ENCODE measurements around the gene APOC1. TPM values are rescaled to one million over a fixed set of nuclear protein-coding genes. Genes with fewer than 3 reads are reported as not detected.

Gene APOC1
- total RNA-seq, 1 experiment from 2014 or later: 31.1 TPM

DNA sequence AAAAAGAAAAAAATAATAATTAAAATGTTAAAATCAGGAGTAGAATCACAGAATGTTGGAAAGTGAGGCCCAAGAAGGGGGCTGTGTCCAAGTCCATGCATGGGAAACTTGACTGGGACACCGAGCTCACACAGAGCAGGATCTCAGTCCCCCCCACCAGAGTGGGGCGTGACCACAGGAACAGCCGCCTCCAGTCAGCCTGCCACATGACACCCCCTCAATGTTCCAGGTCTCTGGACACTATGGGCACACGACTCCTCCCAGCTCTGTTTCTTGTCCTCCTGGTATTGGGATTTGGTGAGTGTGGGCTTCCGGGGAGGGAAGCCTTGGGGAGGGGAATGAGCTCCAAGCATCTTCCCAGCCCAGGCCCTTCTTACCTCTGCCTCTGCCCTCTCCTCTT, 33.8 kb downstream of the APOC1 start:
- H3F3A ChIP-seq (ENCODE audit: insufficient read depth, low read depth): peaks cover 14% of the 10 kb centered on the region; the same call in 1 of the 2 replicates
- CTCF ChIA-PET: no interaction called here
- no peak for DNase-seq
- no peak overlapping the region for H3K27ac ChIP-seq
- H3K9me3 ChIP-seq (ENCODE audit: insufficient read depth, low read depth): no peaks in the 10 kb centered on the region
- no peaks in the 10 kb centered on the region for H3K27me3 ChIP-seq (ENCODE audit: insufficient read depth, low read depth)
- intact Hi-C loops (cut with micrococcal nuclease; ENCODE audit: unreplicated experiment): no loop called here
- TF ChIP-seq EZH2 (IDR thresholded peaks at IDR 0.05; ENCODE audit: low read depth): no peak
- TF ChIP-seq, protein P1, sequence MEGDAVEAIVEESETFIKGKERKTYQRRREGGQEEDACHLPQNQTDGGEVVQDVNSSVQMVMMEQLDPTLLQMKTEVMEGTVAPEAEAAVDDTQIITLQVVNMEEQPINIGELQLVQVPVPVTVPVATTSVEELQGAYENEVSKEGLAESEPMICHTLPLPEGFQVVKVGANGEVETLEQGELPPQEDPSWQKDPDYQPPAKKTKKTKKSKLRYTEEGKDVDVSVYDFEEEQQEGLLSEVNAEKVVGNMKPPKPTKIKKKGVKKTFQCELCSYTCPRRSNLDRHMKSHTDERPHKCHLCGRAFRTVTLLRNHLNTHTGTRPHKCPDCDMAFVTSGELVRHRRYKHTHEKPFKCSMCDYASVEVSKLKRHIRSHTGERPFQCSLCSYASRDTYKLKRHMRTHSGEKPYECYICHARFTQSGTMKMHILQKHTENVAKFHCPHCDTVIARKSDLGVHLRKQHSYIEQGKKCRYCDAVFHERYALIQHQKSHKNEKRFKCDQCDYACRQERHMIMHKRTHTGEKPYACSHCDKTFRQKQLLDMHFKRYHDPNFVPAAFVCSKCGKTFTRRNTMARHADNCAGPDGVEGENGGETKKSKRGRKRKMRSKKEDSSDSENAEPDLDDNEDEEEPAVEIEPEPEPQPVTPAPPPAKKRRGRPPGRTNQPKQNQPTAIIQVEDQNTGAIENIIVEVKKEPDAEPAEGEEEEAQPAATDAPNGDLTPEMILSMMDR (conservative IDR thresholded peaks at IDR 0.05): no peak
- H3K36me3 ChIP-seq (ENCODE audit: low read depth): no peaks in the 10 kb centered on the region
- no peaks in the 10 kb centered on the region for H3K4me1 ChIP-seq (replicated peaks; ENCODE audit: insufficient read depth)
- H3K4me3 ChIP-seq: no peak overlapping the region
- H3K4me2 ChIP-seq: no peak overlapping the region
- H2AFZ ChIP-seq: no peak overlapping the region
- H3K9me2 ChIP-seq (ENCODE audit: insufficient read depth): no peaks in the 10 kb centered on the region
- POLR2A ChIA-PET (ENCODE audit: unreplicated experiment): no interaction called here
- no TSS peak for BruUV-seq (replicated peaks)
- H4K20me1 ChIP-seq (ENCODE audit: insufficient read depth): 0 out of 2 replicates have a peak, but pooled peaks cover 3% of the 10 kb centered on the region
- no peaks in the 10 kb centered on the region for H3K79me2 ChIP-seq (ENCODE audit: low read depth)

DNA sequence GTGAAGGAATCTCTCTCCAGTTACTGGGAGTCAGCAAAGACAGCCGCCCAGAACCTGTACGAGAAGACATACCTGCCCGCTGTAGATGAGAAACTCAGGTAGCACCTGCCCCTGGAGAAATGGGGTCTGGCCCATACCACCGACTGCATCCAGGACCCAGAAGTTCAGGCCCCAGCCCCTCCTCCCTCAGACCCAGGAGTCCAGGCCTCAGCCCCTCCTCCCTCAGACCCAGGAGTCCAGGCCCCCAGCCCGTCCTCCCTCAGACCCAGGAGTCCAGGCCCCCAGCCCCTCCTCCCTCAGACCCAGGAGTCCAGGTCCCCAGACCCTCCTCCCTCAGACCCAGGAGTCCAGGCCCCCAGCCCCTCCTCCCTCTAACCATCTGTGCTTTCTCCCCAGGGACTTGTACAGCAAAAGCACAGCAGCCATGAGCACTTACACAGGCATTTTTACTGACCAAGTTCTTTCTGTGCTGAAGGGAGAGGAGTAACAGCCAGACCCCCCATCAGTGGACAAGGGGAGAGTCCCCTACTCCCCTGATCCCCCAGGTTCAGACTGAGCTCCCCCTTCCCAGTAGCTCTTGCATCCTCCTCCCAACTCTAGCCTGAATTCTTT, 34.5 kb downstream of the APOC1 start:
- H3K27ac ChIP-seq: no peak overlapping the region
- no TSS peak for BruUV-seq (replicated peaks)
- CTCF ChIA-PET: no interaction called here
- POLR2A ChIA-PET (ENCODE audit: unreplicated experiment): no interaction called here
- H3K4me1 ChIP-seq (replicated peaks; ENCODE audit: insufficient read depth): 0 out of 2 replicates have a peak, but pooled peaks cover 5% of the 10 kb centered on the region
- DNase-seq: no peak
- 0 out of 2 replicates have a peak, but pooled peaks cover 3% of the 10 kb centered on the region for H4K20me1 ChIP-seq (ENCODE audit: insufficient read depth)
- intact Hi-C loops (cut with micrococcal nuclease; ENCODE audit: unreplicated experiment): no loop called here
- TF ChIP-seq EZH2 (IDR thresholded peaks at IDR 0.05; ENCODE audit: low read depth): no peak
- TF ChIP-seq, protein P1 (conservative IDR thresholded peaks at IDR 0.05): no peak
- no peak overlapping the region for H3K4me3 ChIP-seq
- no peaks in the 10 kb centered on the region for H3K9me3 ChIP-seq (ENCODE audit: insufficient read depth, low read depth)
- H3K4me2 ChIP-seq: no peak overlapping the region
- H3K36me3 ChIP-seq (ENCODE audit: low read depth): no peaks in the 10 kb centered on the region
- no peaks in the 10 kb centered on the region for H3K27me3 ChIP-seq (ENCODE audit: insufficient read depth, low read depth)
- H3K79me2 ChIP-seq (ENCODE audit: low read depth): peaks cover 6% of the 10 kb centered on the region
- peaks cover 14% of the 10 kb centered on the region; the same call in 1 of the 2 replicates for H3F3A ChIP-seq (ENCODE audit: insufficient read depth, low read depth)
- no peaks in the 10 kb centered on the region for H3K9me2 ChIP-seq (ENCODE audit: insufficient read depth)
- H2AFZ ChIP-seq: no peak overlapping the region

DNA sequence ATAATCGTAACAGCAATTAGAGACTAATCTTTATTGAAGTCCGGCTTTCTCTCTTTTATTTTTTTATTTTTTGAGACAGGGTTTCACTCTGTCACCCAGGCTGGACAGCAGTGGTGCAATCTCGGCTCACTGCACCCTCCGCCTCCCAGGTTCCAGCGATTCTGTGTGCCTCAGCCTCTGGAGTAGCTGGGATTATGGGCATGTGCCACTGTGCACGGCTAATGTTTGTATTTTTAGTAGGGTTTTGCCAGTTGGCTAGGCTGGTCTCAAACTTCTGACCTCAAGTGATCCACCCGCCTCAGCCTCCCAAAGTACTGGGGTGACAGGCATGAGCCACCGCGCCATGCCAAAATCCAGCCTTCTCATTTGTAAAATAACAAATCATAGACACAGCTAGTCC, 35.1 kb downstream of the APOC1 start:
- H3K27me3 ChIP-seq (ENCODE audit: insufficient read depth, low read depth): no peaks in the 10 kb centered on the region
- H2AFZ ChIP-seq: no peak overlapping the region
- no peak overlapping the region for H3K27ac ChIP-seq
- H4K20me1 ChIP-seq (ENCODE audit: insufficient read depth): 0 out of 2 replicates have a peak, but pooled peaks cover 3% of the 10 kb centered on the region
- intact Hi-C loops (cut with micrococcal nuclease; ENCODE audit: unreplicated experiment): no loop called here
- H3F3A ChIP-seq (ENCODE audit: insufficient read depth, low read depth): peaks cover 18% of the 10 kb centered on the region; the same call in 1 of the 2 replicates
- no peaks in the 10 kb centered on the region for H3K36me3 ChIP-seq (ENCODE audit: low read depth)
- H3K4me3 ChIP-seq: no peak overlapping the region
- no peaks in the 10 kb centered on the region for H3K9me2 ChIP-seq (ENCODE audit: insufficient read depth)
- TF ChIP-seq EZH2 (IDR thresholded peaks at IDR 0.05; ENCODE audit: low read depth): no peak
- TF ChIP-seq, protein P1 (conservative IDR thresholded peaks at IDR 0.05): no peak
- no peak for DNase-seq
- CTCF ChIA-PET: no interaction called here
- POLR2A ChIA-PET (ENCODE audit: unreplicated experiment): no interaction called here
- H3K9me3 ChIP-seq (ENCODE audit: insufficient read depth, low read depth): no peaks in the 10 kb centered on the region
- H3K4me1 ChIP-seq (replicated peaks; ENCODE audit: insufficient read depth): 0 out of 2 replicates have a peak, but pooled peaks cover 5% of the 10 kb centered on the region
- H3K79me2 ChIP-seq (ENCODE audit: low read depth): peaks cover 11% of the 10 kb centered on the region
- no TSS peak for BruUV-seq (replicated peaks)
- no peak overlapping the region for H3K4me2 ChIP-seq

Measured in PC-9 (cell line).